GM21526 (cell line): Measurements from ENCODE around the gene SLC9A7.
"Not testable (repeated sequence)": the region's sequence is repeated elsewhere in the genome, so short reads cannot be mapped to it uniquely, and the experiment has no call there.

ENCODE experiments used
- ATAC-seq: cut with Tn5 transposase; IDR thresholded peaks from one replicate; pipeline ENCODE4 v1.9.1; 2021; ENCODE audit warnings: moderate library complexity; ENCODE audit not compliant: unreplicated experiment, low FRiP score

Gene SLC9A7

DNA sequence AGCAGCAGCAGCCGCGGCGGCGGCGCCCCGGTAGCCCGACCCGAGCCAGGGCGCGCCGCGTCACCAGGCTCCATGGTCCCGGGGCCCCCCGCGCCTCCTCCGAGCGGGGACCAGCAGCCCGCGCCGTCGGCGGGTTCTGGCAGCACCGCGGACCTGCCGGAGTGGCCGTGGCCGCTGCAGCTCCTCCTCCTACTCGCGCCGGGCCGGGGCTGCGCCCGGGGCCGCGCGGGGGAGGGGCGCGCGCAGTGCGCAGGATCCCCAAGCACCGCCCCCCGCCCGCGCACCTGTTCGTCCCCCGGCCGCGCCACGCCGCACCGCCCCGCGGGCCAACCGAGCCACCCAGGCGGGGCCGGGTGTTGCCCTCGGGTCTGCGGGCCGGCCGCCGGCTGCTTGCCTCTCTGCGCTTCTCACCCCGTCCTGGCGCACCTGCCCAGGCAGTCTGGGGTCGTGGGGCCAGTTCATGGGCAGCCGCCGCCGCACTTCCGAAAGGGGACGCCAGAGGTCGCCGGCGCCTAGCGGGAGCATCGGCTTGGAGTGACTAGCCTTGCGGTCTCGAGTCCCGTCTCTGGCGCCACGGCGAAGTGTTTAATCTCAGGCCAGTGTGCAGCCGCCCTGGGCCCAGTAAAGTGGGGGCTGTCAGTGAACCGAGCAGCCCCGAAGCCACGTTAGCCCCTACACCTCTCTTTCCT, at the start of gene SLC9A7:
Gene SLC9A7 (minus strand): TSS at position 163 of the 689 bp plus-strand sequence. CDS start 89 bp downstream, at position 74.
- peak; percentile 60 for ATAC-seq

DNA sequence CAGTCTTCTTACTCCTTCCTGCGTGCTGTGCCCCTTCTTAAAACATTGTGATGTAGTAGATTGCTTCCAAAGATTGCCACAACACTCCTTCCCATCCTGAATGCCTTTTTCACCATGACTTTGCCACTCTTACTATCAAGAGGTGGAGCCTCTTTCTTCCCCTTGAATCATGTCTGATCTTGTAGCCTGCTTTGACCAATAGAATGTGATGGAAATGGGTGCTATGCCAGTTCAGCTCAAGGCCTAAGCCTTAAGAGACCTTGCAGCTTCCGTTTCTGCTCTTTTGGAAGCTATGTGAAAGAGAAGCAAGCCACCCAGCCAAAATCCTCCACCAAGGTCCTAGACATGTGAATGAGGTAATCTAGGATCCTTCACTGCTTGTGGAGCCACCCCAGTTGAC, 46.4 kb upstream of the SLC9A7 start:
- no peak for ATAC-seq

- ATAC-seq, result no peak
Observed at GRCh38 chrX:46803140-46803539, 44.2 kb upstream of the SLC9A7 start.

DNA sequence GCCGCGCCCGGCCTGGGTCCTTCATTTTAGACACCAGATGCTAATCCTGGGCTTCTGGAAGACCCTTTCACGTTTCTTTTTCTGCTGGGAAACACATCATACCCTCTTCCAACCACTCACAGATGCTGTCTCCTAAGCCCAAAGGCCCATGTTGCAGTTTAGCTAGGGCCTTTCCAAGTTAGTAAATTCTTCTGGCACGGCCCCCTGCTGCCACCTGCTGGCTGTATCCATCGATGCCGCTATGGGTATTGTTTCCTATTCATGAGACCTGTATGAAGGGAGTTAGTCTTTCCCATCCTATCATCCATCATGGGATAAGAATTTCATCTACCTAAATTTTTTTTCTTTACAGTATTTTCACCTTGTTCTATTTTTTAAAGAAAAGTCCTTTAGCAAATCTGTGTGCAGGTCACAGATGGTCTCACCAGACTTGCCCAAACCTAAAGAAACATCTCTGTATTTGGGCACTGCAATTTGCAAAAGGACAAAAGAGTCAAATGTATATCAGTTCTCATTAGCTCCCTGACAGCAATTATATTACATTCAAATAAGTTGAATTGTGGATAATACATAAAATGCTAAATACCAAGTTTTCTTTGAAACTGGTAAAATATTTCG, 37.8 kb upstream of the SLC9A7 start:
- peak; percentile 60 for ATAC-seq

DNA sequence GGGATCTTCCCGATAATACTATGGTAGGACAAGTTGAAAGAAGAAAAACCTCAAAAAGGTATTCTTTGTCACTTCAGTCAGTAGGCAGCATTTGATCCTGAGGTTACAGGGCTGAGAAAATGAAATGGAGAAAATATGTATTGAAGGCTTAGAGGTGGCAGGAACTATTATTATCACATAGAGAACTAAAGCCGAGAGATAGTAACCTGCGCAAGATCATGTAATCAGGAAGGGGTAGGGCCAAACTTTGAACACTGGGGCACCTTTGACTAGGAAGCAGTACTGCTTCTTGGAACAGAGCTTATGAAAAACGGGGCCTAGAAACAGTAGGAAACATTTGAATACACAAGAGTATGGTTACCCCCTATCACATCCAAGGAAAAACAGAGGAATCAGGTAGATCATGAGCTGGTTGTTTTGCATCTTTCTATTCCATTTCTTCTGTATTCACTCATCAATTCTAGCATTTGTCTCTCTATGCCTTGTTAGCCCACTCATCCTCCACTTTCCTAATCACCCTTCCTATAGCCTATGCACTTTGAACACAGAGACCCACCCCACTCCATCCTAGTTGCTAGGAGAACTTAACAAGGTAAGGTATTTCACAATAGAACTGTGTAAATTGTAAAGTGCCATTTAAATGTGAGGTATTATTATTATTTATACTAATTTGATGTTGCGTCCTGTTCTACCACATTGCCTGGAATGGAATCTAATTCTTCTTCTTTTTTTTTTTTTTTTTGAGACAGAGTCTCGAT, 34.6 kb upstream of the SLC9A7 start:
- ATAC-seq, result no peak

GRCh38 chrX:46792810-46793188, 33.9 kb upstream of the SLC9A7 start:
- no peak for ATAC-seq

- ATAC-seq, result no peak
Observed at GRCh38 chrX:46791927-46792809, 33.2 kb upstream of the SLC9A7 start.

GRCh38 chrX:46788902-46789301, 30.0 kb upstream of the SLC9A7 start:
- no peak for ATAC-seq

DNA sequence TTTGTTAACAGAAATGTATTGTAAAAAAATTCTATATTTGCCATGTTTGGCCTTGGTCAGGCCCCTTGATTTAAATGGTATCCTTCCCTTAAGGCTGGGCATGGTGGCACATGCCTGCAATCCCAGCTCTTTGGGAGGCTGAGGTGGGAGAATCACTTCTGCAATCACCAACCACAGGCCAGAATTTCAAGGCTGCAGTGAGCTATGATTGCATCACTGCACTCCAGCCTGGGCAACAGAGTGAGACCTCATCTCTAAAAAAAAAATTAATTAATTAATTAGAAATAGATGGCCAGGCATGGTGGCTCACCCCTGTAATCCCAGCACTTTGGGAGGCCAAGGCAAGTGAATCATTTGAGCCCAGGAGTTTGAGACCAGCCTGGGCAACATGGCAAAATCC, 25.5 kb upstream of the SLC9A7 start:
- not testable (repeated sequence) for ATAC-seq

DNA sequence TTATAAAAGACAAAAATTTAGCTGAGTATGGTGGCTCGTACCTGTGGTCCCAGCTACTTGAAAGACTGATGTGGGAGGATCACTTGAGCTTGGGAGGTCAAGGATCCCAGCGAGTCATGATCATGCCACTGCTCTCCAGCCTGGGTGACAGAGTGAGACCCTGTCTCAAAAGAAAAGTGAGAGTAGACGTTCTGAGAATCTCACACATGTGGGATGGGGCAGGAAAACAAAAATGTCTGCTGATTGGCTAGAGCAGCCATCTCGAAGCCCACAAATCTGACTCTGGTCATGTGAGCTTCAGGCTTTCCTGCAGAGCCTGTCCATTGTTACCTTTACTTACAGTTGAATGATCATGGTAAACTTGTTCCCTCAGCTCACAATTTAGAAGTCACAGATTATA, 23.1 kb upstream of the SLC9A7 start:
- ATAC-seq, result no peak

- no peak for ATAC-seq
Observed at GRCh38 chrX:46777971-46778810, 19.3 kb upstream of the SLC9A7 start.

DNA sequence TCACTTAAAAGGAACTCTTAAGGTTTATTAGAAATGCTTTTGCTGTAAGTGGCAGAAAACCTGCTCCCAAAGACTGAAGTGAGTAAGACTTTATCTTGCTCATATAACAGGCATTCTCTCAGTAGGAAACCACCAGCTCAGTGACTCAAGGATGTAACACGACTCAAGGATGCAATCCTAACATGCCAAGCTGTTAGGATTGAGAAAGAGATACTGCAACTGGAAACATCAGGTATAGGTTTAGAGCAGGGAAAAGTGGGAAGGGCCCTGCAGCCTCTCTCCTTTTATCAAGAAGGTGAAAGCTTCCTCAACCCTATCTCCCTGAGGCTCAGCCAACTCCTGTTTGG, 11.9 kb upstream of the SLC9A7 start:
- ATAC-seq, result no peak

GRCh38 chrX:46770000-46770816, 11.3 kb upstream of the SLC9A7 start:
- no peak for ATAC-seq

DNA sequence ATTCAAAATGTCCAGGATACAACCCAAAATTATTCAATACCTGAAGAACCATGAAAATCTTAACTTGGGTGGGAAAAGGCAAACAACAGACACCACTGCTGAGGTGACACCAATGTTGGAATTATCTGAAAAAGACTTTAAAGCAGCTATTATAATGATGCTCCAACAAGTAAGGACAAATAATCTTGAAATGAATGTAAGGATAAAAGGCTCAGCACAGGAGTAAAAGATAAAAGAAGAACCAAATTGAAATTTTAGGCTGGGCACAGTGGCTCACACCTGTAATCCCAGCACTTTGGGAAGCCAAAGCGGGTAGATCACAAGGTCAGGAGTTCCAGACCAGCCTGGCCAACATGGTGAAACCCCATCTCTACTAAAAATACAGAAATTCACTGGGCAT, 4.0 kb upstream of the SLC9A7 start:
- no peak for ATAC-seq

GRCh38 chrX:46759645-46759974, 692 bp upstream of the SLC9A7 start:
- ATAC-seq, result no peak

GRCh38 chrX:46758163-46758955, 559 bp downstream of the SLC9A7 start:
- peak; percentile 6 for ATAC-seq

DNA sequence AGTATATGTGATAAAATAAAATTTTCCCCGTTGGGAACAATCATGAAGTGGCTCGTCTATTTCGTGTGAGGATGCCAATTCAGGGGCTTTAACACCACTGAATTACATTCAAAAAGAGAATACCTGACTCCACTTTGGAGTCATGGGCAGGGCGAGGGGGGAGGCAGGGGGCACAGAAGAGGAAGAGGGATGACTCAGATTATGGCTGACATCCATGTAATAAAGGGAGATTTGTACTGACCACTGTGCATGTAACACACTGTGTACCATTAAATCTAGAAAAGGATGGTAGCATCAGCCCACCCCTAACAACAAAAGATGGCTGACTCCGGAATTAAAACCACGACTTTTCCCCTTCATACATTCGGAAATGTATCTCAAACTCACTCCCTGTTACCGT, 1.3 kb downstream of the SLC9A7 start:
- ATAC-seq, result no peak

GRCh38 chrX:46757052-46757451, 1.9 kb downstream of the SLC9A7 start:
- ATAC-seq, result no peak
